ENCODE measurements around the gene ARL3. TPM values are rescaled to one million over a fixed set of nuclear protein-coding genes. Genes with fewer than 3 reads are reported as not detected.

Gene ARL3, protein sequence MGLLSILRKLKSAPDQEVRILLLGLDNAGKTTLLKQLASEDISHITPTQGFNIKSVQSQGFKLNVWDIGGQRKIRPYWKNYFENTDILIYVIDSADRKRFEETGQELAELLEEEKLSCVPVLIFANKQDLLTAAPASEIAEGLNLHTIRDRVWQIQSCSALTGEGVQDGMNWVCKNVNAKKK
- 10 to 100 TPM; 10.3 to 11.0 TPM for total RNA-seq
- 10 to 100 TPM; 21.2 to 23.2 (median 22.4) TPM for polyA plus RNA-seq (ENCODE audit: insufficient read length in 6 of 6)
- long read RNA-seq, donor 1, transcript ARL3-201 (6 exons, 3,844 nt), result major isoform, 74 of 96 reads
- long read RNA-seq, donor 1, partial matches to known transcripts, result 22 of 96 reads
- long read RNA-seq, donor 1, other reads (novel, unspliced or antisense), result 0 of 96 reads
- long read RNA-seq, donor 2, transcript ARL3-201 (6 exons, 3,844 nt), result major isoform, 38 of 50 reads
- long read RNA-seq, donor 2, partial matches to known transcripts, result 12 of 50 reads
- long read RNA-seq, donor 2, other reads (novel, unspliced or antisense), result 0 of 50 reads
- long read RNA-seq, donor 3, transcript ARL3-201 (6 exons, 3,844 nt), result major isoform, 45 of 52 reads
- long read RNA-seq, donor 3, partial matches to known transcripts, result 7 of 52 reads
- long read RNA-seq, donor 3, other reads (novel, unspliced or antisense), result 0 of 52 reads
- long read RNA-seq, donor 4, transcript ARL3-201 (6 exons, 3,844 nt), result major isoform, 24 of 34 reads
- long read RNA-seq, donor 4, partial matches to known transcripts, result 6 of 34 reads
- long read RNA-seq, donor 4, other reads (novel, unspliced or antisense), result 4 of 34 reads
- long read RNA-seq, donor 5, transcript ARL3-201 (6 exons, 3,844 nt), result major isoform, 67 of 320 reads
- long read RNA-seq, donor 5, partial matches to known transcripts, result 232 of 320 reads
- long read RNA-seq, donor 5, other reads (novel, unspliced or antisense), result 21 of 320 reads
- long read RNA-seq, donor 6, transcript ARL3-201 (6 exons, 3,844 nt), result major isoform, 61 of 81 reads
- long read RNA-seq, donor 6, partial matches to known transcripts, result 20 of 81 reads
- long read RNA-seq, donor 6, other reads (novel, unspliced or antisense), result 0 of 81 reads
- long read RNA-seq, donor 7, transcript ARL3-201 (6 exons, 3,844 nt), result major isoform, 36 of 133 reads
- long read RNA-seq, donor 7, partial matches to known transcripts, result 97 of 133 reads
- long read RNA-seq, donor 7, other reads (novel, unspliced or antisense), result 0 of 133 reads
- long read RNA-seq, donor 8, transcript ARL3-201 (6 exons, 3,844 nt), result major isoform, 43 of 43 reads
- long read RNA-seq, donor 8, partial matches to known transcripts, result 0 of 43 reads
- long read RNA-seq, donor 8, other reads (novel, unspliced or antisense), result 0 of 43 reads
- long read RNA-seq, donor 9, result 0 reads
- long read RNA-seq, donor 10, transcript ARL3-201 (6 exons, 3,844 nt), result major isoform, 29 of 35 reads
- long read RNA-seq, donor 10, partial matches to known transcripts, result 4 of 35 reads
- long read RNA-seq, donor 10, other reads (novel, unspliced or antisense), result 2 of 35 reads
- long read RNA-seq, donor 11, transcript ARL3-201 (6 exons, 3,844 nt), result major isoform, 74 of 117 reads
- long read RNA-seq, donor 11, partial matches to known transcripts, result 43 of 117 reads
- long read RNA-seq, donor 11, other reads (novel, unspliced or antisense), result 0 of 117 reads
- long read RNA-seq, donor 12, transcript ARL3-201 (6 exons, 3,844 nt), result major isoform, 38 of 43 reads
- long read RNA-seq, donor 12, partial matches to known transcripts, result 5 of 43 reads
- long read RNA-seq, donor 12, other reads (novel, unspliced or antisense), result 0 of 43 reads

DNA sequence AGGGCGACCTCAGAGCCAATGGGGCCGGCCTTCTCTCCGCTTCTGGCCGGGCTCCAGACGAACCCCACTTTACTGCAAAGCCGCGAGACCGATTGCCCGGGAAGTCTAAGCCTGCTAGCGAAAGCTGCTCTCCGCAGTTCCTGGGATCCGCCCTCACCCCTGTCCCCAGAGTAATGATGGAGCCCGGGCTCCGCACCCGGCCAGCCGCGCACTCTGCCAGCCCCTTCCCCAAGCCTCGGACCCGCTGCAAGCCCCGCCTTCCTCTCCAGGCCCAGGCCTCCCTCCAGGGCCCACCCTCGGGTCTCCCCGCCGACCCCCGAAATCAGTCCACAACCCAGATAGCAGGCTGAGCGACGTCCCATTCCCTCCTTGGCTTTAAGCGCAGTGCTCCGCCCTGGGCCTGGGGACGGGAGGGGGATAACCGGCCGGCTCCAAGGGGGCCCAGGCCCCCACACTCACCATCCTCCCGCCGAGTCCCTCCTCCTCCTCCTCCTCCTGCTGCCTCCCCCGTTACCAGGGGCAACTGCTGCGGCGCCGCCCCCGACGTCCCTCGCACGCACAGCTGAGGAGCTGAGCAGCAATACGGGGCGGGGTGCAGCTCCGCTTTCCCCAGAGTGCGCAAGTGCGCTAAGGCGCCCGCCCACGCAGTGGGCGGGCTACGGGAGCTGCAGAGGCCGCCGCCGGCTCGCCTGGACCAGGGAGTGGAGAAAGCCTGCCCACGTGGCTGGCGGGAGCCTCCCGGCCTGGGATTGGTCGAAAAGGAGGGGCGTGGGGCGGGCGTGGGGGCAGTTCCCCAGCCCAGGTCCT is at the start of gene ARL3:
TSS of gene ARL3 (minus strand) at position 584 of the 807 bp plus-strand sequence. CDS start at position 462, 122 bp downstream.
- H3K9me3 ChIP-seq, result no peaks in the 10 kb centered on the region
- ATAC-seq (peak; percentile 96), DNase-seq (peak; percentile 97 to 100 (median 99))
- peak within 1 kb of the TSS; percentile 88 to 94 for H3K27ac ChIP-seq
- intact Hi-C loops (cut with DNase I), result no loop called here
- H3K4me3 ChIP-seq, result peak within 1 kb of the TSS; percentile 97
- H3K27me3 ChIP-seq, result no peaks in the 10 kb centered on the region
- peak in 1 of 2 donors; percentile 56 for TF ChIP-seq CTCF (IDR thresholded peaks at IDR 0.05)
- no peaks in the 10 kb centered on the region for H3K36me3 ChIP-seq
- peaks cover 0 to 34% of the 10 kb centered on the region in 2 donors for H3K4me1 ChIP-seq

DNA sequence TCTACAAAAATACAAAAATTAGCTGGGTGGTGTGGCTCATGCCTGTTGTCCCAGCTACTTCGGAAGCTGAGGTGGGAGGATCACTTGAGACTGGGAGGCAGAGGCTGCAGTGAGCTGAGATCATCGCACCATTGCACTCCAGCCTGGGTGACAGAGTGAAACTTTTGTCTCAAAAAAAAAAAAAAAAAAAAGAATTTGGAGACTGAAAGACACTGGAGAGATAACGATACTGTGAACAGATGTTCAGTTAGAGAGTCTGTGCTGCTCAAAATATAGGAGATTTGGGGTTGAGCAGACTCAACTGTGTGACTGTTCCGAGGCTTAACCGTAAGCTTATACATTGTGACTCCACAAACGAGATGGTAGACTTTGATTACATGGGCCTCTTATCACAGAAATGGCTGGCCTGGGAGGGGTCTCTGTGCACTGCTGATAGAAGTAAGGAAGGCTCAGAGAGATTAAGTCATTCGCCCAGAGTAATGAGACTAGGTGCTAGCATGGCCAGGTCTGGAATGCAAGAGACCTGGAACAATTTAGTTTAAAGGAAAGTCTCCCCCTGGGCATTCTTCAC is 48.9 kb upstream of the ARL3 start:
- H3K27ac ChIP-seq, result peak overlapping the region in 1 of 2 donors; percentile 10
- ATAC-seq (no peak), DNase-seq (no peak)
- no peak for TF ChIP-seq CTCF (IDR thresholded peaks at IDR 0.05)
- peaks cover 0 to 7% of the 10 kb centered on the region in 2 donors for H3K36me3 ChIP-seq
- peaks cover 8 to 31% of the 10 kb centered on the region in 2 donors for H3K4me1 ChIP-seq
- no peaks in the 10 kb centered on the region for H3K27me3 ChIP-seq
- H3K9me3 ChIP-seq, result no peaks in the 10 kb centered on the region
- H3K4me3 ChIP-seq, result no peak overlapping the region
- intact Hi-C loops (cut with DNase I), result no loop called here

- Histone ChIP-seq H3K9me3 (no peaks in the 10 kb centered on the region), H3K4me3 (no peak overlapping the region), H3K36me3 (peaks cover 0 to 7% of the 10 kb centered on the region in 2 donors), H3K27me3 (no peaks in the 10 kb centered on the region), H3K4me1 (peaks cover 8 to 33% of the 10 kb centered on the region in 2 donors), H3K27ac (peak overlapping the region in 1 of 2 donors; percentile 10)
- no peak for TF ChIP-seq CTCF (IDR thresholded peaks at IDR 0.05)
- DNase-seq, result no peak
- intact Hi-C loops (cut with DNase I), result no loop called here
- no peak for ATAC-seq
Measured at GRCh38 chr10:102762401-102763015, 48.3 kb upstream of the ARL3 start.

Measured in left lung (tissue), 14 donors.